Colonic mucosa (tissue), 4 donors: ENCODE measurements around the gene CPEB1. TPM values are rescaled to one million over a fixed set of nuclear protein-coding genes. Genes with fewer than 3 reads are reported as not detected.

Experiments used
- DNase-seq: peaks from one replicate; pipeline ENCODE4 v3.0.0-alpha.2; 2020
- H3K27ac ChIP-seq: fragments of 200-600 bp; one replicate; pipeline ENCODE4 v1.8.0; 2021
- H3K27me3 ChIP-seq: fragments of 200-600 bp; one replicate; pipeline ENCODE4 v1.8.0; 2021
- H3K36me3 ChIP-seq: fragments of 200-600 bp; one replicate; pipeline ENCODE4 v1.8.0; 2021
- H3K4me1 ChIP-seq: fragments of 200-600 bp; one replicate; pipeline ENCODE4 v1.8.0; 2021; ENCODE audit warnings: mild to moderate bottlenecking
- H3K4me3 ChIP-seq: fragments of 200-600 bp; one replicate; pipeline ENCODE4 v1.8.0; 2021
- H3K9ac ChIP-seq, 2 donors: one replicate each; pipeline ENCODE4 v1.7.0; 2013; ENCODE audit warnings: control low read depth in 2 of 2, low read depth in 2 of 2, low read length in 2 of 2
- H3K9me3 ChIP-seq: fragments of 200-600 bp; one replicate; pipeline ENCODE4 v1.8.0; 2021
- intact Hi-C: fragments of 100-400 bp; cut with DNase I; formaldehyde crosslinking; loops from one replicate; pipeline ENCODE4 v1.14.1; 2022
- total RNA-seq, 2 donors: library from RNA; stranded (reverse); fragmentation: NEBNext Ultra II Directional in 1 of 2; extraction: Animal tissue kit (Norgen Biotek cat#: 25700) in 1 of 2; gene quantifications; one replicate each; pipeline ENCODE4 v1.2.1, GENCODE V29; 2021
- TF ChIP-seq, protein P1 (sequence below): fragments of 200-600 bp; IDR thresholded peaks from one replicate; pipeline ENCODE4 v1.8.0; 2022; ENCODE audit warnings: antibody characterized with exemption, mild to moderate bottlenecking
- donor health status: healthy.
- donor health status: DM: no; HTN: no; CAD: no.
- donor health status: DM: no; HTN: no; CAD: no.

The CPEB1 gene
- total RNA-seq, 2 donors from 2014 or later: 0.40 to 1.4 TPM

DNA sequence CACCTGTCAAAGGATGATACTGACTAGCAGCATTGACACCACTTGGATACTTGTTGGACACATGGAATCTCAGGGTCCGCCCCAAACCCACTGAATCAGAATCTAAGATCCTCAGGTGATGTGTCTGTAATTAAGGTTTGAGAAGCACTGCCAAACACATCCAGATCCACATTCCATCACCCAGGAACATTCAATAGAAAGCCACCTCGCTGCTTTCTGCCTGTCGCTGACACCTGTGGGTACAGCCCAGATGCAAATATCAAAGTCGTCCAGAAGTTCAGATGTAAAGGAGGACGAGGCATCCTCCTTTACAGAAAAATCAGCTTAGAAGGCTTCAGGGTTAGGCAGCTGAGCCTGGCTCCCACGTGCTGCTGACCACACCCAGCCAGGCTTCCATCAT lies 101.7 kb downstream of the CPEB1 start:
- Histone ChIP-seq H3K9ac (no peak overlapping the region), H3K27ac (no peak overlapping the region), H3K9me3 (no peaks in the 10 kb centered on the region), H3K4me1 (no peaks in the 10 kb centered on the region), H3K36me3 (no peaks in the 10 kb centered on the region), H3K27me3 (no peaks in the 10 kb centered on the region), H3K4me3 (no peak overlapping the region)
- TF ChIP-seq, protein P1, sequence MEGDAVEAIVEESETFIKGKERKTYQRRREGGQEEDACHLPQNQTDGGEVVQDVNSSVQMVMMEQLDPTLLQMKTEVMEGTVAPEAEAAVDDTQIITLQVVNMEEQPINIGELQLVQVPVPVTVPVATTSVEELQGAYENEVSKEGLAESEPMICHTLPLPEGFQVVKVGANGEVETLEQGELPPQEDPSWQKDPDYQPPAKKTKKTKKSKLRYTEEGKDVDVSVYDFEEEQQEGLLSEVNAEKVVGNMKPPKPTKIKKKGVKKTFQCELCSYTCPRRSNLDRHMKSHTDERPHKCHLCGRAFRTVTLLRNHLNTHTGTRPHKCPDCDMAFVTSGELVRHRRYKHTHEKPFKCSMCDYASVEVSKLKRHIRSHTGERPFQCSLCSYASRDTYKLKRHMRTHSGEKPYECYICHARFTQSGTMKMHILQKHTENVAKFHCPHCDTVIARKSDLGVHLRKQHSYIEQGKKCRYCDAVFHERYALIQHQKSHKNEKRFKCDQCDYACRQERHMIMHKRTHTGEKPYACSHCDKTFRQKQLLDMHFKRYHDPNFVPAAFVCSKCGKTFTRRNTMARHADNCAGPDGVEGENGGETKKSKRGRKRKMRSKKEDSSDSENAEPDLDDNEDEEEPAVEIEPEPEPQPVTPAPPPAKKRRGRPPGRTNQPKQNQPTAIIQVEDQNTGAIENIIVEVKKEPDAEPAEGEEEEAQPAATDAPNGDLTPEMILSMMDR: no peak
- intact Hi-C loops: loop anchor here (10.0 kb wide), 1 partner anchor 259 kb away; the partner anchor contains the start of genes FSD2 and WHAMM
- DNase-seq: no peak

GRCh38 chr15:82545002-82545401 lies 102.2 kb downstream of the CPEB1 start:
- H3K36me3 ChIP-seq: no peaks in the 10 kb centered on the region
- no peak overlapping the region for H3K27ac ChIP-seq
- TF ChIP-seq, protein P1: no peak
- no peaks in the 10 kb centered on the region for H3K4me1 ChIP-seq
- intact Hi-C loops: loop anchor here (10.0 kb wide), 1 partner anchor 260 kb away; the partner anchor contains the start of genes FSD2 and WHAMM
- H3K9ac ChIP-seq: no peak overlapping the region
- no peaks in the 10 kb centered on the region for H3K27me3 ChIP-seq
- no peak overlapping the region for H3K4me3 ChIP-seq
- no peak for DNase-seq
- no peaks in the 10 kb centered on the region for H3K9me3 ChIP-seq

DNA sequence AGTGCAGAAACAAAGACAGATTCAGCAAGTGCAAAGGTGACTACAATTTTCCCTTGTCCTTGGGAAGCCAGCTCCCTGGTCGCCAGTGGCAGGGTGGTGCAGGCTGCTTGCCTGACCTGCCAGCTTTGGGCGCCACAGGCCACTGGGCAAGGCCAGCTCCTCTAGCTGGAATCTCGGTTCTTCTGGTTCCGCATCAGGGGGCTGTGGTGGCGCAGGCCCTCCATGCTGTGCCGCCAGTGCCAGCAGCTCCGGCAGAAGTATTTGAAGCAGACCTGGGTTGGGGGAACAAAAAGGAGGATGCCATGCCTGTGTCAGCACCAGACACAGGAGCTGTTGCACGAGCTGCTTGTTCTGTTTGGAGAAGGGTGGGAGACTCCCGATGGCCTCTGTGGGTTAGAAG lies 102.7 kb downstream of the CPEB1 start:
- no peak overlapping the region for H3K9ac ChIP-seq
- intact Hi-C loops: loop anchor here (10.0 kb wide), 1 partner anchor 260 kb away; the partner anchor contains the start of genes FSD2 and WHAMM
- no peak overlapping the region for H3K27ac ChIP-seq
- TF ChIP-seq, protein P1: no peak
- H3K9me3 ChIP-seq: no peaks in the 10 kb centered on the region
- no peak for DNase-seq
- no peak overlapping the region for H3K4me3 ChIP-seq
- H3K27me3 ChIP-seq: no peaks in the 10 kb centered on the region
- no peaks in the 10 kb centered on the region for H3K4me1 ChIP-seq
- no peaks in the 10 kb centered on the region for H3K36me3 ChIP-seq

- H3K9ac ChIP-seq: no peak overlapping the region
- no peak overlapping the region for H3K27ac ChIP-seq
- no peaks in the 10 kb centered on the region for H3K4me1 ChIP-seq
- no peak for DNase-seq
- H3K4me3 ChIP-seq: no peak overlapping the region
- TF ChIP-seq, protein P1: no peak
- no peaks in the 10 kb centered on the region for H3K27me3 ChIP-seq
- peaks cover 7% of the 10 kb centered on the region for H3K36me3 ChIP-seq
- intact Hi-C loops: loop anchor here (10.0 kb wide), 1 partner anchor 262 kb away; the partner anchor contains the start of genes FSD2 and WHAMM
- H3K9me3 ChIP-seq: no peaks in the 10 kb centered on the region
These were observed 104.0 kb downstream of the CPEB1 start for GRCh38 chr15:82543160-82543559.

GRCh38 chr15:82540984-82541431 lies 106.2 kb downstream of the CPEB1 start:
- H3K27me3 ChIP-seq: no peaks in the 10 kb centered on the region
- DNase-seq: peak; percentile 25
- no peaks in the 10 kb centered on the region for H3K9me3 ChIP-seq
- H3K4me1 ChIP-seq: peaks cover 4% of the 10 kb centered on the region
- intact Hi-C loops: loop anchor here (10.0 kb wide), 1 partner anchor 264 kb away; the partner anchor contains the start of genes FSD2 and WHAMM
- peaks cover 19% of the 10 kb centered on the region for H3K36me3 ChIP-seq
- TF ChIP-seq, protein P1: no peak
- peak overlapping the region; percentile 99 for H3K4me3 ChIP-seq
- H3K27ac ChIP-seq: peak overlapping the region; percentile 79
- peak overlapping the region; percentile 85 to 93 for H3K9ac ChIP-seq
